H54 (cell line): ENCODE measurements around the gene PCBD1.

Experiments
- DNase-seq: peaks from one replicate; pipeline ENCODE4 v3.0.0; 2011; ENCODE audit warnings: low spot score, mixed read lengths; ENCODE audit not compliant: insufficient read length
- FAIRE-seq: peaks from 3 replicates; lab custom pipeline; 2011; peaks lifted over from hg19 to GRCh38; lab: Jason Lieb, UNC
- POLR2A ChIP-seq: IDR thresholded peaks from 2 replicates; pipeline ENCODE4 v1.6.1; 2011; ENCODE audit warnings: low read depth, mild to moderate bottlenecking, low read length

Gene PCBD1

GRCh38 chr10:70913191-70913892, 25.0 kb upstream of the PCBD1 start:
- FAIRE-seq (no peak), DNase-seq (no peak)
- no peak for TF ChIP-seq POLR2A

- FAIRE-seq (no peak), DNase-seq (no peak)
- TF ChIP-seq POLR2A: no peak
Observed at GRCh38 chr10:70912556-70912955, 24.2 kb upstream of the PCBD1 start.

- TF ChIP-seq POLR2A: no peak
- FAIRE-seq (no peak), DNase-seq (no peak)
Observed at GRCh38 chr10:70911386-70911785, 23.0 kb upstream of the PCBD1 start.

GRCh38 chr10:70910486-70911341, 22.3 kb upstream of the PCBD1 start:
- FAIRE-seq (no peak), DNase-seq (no peak)
- TF ChIP-seq POLR2A: no peak

- no peak for TF ChIP-seq POLR2A
- no peak for DNase-seq
- no peak for FAIRE-seq
Observed at GRCh38 chr10:70909326-70909935, 21.1 kb upstream of the PCBD1 start.

GRCh38 chr10:70908406-70909296, 20.3 kb upstream of the PCBD1 start:
- TF ChIP-seq POLR2A: no peak
- no peak for FAIRE-seq
- no peak for DNase-seq

- DNase-seq (no peak), FAIRE-seq (no peak)
- no peak for TF ChIP-seq POLR2A
Observed at GRCh38 chr10:70907637-70908405, 19.5 kb upstream of the PCBD1 start.

GRCh38 chr10:70906953-70907636, 18.7 kb upstream of the PCBD1 start:
- FAIRE-seq: no peak
- no peak for TF ChIP-seq POLR2A
- no peak for DNase-seq

- TF ChIP-seq POLR2A: no peak
- FAIRE-seq (no peak), DNase-seq (no peak)
Observed at GRCh38 chr10:70906031-70906783, 17.8 kb upstream of the PCBD1 start.

GRCh38 chr10:70905071-70906021, 17.0 kb upstream of the PCBD1 start:
- FAIRE-seq: no peak
- TF ChIP-seq POLR2A: no peak
- no peak for DNase-seq
